Measurements from ENCODE around the gene HOOK2. TPM values are rescaled to one million over a fixed set of nuclear protein-coding genes. Genes with fewer than 3 reads are reported as not detected.
"Not testable (repeated sequence)": the region's sequence is repeated elsewhere in the genome, so short reads cannot be mapped to it uniquely, and the experiment has no call there.

Gene HOOK2
- total RNA-seq, 1 experiment from 2014 or later, result 74.2 TPM

GRCh38 chr19:12715929-12716328 lies 59.4 kb downstream of the HOOK2 start:
- Mint-ChIP-seq H3K4me3 (ENCODE audit: unreplicated experiment) (no peak overlapping the region), H3K27me3 (ENCODE audit: insufficient read depth, unreplicated experiment) (no peaks in the 10 kb centered on the region), H3K36me3 (ENCODE audit: insufficient read depth, unreplicated experiment) (peaks cover 71% of the 10 kb centered on the region), H3K4me1 (ENCODE audit: low read depth, unreplicated experiment) (no peaks in the 10 kb centered on the region), H3K27ac (ENCODE audit: unreplicated experiment) (no peak overlapping the region), H3K9me3 (ENCODE audit: unreplicated experiment) (no peaks in the 10 kb centered on the region)
- no peaks in the 10 kb centered on the region for H3K9me3 ChIP-seq
- peaks cover 7% of the 10 kb centered on the region for H3K36me3 ChIP-seq (ENCODE audit: control insufficient read depth, insufficient read depth, low read length)
- no peak overlapping the region for H3K4me3 ChIP-seq (ENCODE audit: low read depth, low read length)
- H3K4me1 ChIP-seq, result 0 out of 2 replicates have a peak, but pooled peaks cover 3% of the 10 kb centered on the region
- POLR2A ChIA-PET, result no interaction called here
- BruUV-seq (replicated peaks), result no TSS peak
- no peaks in the 10 kb centered on the region for H3K27me3 ChIP-seq (replicated peaks; ENCODE audit: control insufficient read depth, insufficient read depth, low read length)
- CTCF ChIA-PET, result no interaction called here
- TF ChIP-seq, protein P1, sequence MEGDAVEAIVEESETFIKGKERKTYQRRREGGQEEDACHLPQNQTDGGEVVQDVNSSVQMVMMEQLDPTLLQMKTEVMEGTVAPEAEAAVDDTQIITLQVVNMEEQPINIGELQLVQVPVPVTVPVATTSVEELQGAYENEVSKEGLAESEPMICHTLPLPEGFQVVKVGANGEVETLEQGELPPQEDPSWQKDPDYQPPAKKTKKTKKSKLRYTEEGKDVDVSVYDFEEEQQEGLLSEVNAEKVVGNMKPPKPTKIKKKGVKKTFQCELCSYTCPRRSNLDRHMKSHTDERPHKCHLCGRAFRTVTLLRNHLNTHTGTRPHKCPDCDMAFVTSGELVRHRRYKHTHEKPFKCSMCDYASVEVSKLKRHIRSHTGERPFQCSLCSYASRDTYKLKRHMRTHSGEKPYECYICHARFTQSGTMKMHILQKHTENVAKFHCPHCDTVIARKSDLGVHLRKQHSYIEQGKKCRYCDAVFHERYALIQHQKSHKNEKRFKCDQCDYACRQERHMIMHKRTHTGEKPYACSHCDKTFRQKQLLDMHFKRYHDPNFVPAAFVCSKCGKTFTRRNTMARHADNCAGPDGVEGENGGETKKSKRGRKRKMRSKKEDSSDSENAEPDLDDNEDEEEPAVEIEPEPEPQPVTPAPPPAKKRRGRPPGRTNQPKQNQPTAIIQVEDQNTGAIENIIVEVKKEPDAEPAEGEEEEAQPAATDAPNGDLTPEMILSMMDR (IDR thresholded peaks at IDR 0.05; ENCODE audit: insufficient read depth in 1 of 2, low read depth in 1 of 2, low read length in 1 of 2, severe bottlenecking in 1 of 2, unreplicated experiment in 1 of 2), result no peak
- no peak for DNase-seq
- intact Hi-C loops (cut with micrococcal nuclease; ENCODE audit: unreplicated experiment), result loop anchor here (2.0 kb wide), 1 partner anchor 81 kb away; no protein-coding TSS in a partner anchor

- no peak for DNase-seq
- Histone ChIP-seq H3K4me3 (ENCODE audit: low read depth, low read length) (no peak overlapping the region), H3K27me3 (replicated peaks; ENCODE audit: control insufficient read depth, insufficient read depth, low read length) (no peaks in the 10 kb centered on the region), H3K36me3 (ENCODE audit: control insufficient read depth, insufficient read depth, low read length) (peaks cover 10% of the 10 kb centered on the region), H3K9me3 (no peaks in the 10 kb centered on the region), H3K4me1 (no peaks in the 10 kb centered on the region)
- Mint-ChIP-seq H3K9me3 (ENCODE audit: unreplicated experiment) (no peaks in the 10 kb centered on the region), H3K4me3 (ENCODE audit: unreplicated experiment) (no peak overlapping the region), H3K27me3 (ENCODE audit: insufficient read depth, unreplicated experiment) (no peaks in the 10 kb centered on the region), H3K36me3 (ENCODE audit: insufficient read depth, unreplicated experiment) (peaks cover 72% of the 10 kb centered on the region), H3K4me1 (ENCODE audit: low read depth, unreplicated experiment) (no peaks in the 10 kb centered on the region), H3K27ac (ENCODE audit: unreplicated experiment) (no peak overlapping the region)
- intact Hi-C loops (cut with micrococcal nuclease; ENCODE audit: unreplicated experiment), result no loop called here
- CTCF ChIA-PET, result no interaction called here
- POLR2A ChIA-PET, result no interaction called here
- TF ChIP-seq, protein P1 (IDR thresholded peaks at IDR 0.05; ENCODE audit: insufficient read depth in 1 of 2, low read depth in 1 of 2, low read length in 1 of 2, severe bottlenecking in 1 of 2, unreplicated experiment in 1 of 2), result no peak
- BruUV-seq (replicated peaks), result no TSS peak
These were observed 60.2 kb downstream of the HOOK2 start for GRCh38 chr19:12715102-12715501.

DNA sequence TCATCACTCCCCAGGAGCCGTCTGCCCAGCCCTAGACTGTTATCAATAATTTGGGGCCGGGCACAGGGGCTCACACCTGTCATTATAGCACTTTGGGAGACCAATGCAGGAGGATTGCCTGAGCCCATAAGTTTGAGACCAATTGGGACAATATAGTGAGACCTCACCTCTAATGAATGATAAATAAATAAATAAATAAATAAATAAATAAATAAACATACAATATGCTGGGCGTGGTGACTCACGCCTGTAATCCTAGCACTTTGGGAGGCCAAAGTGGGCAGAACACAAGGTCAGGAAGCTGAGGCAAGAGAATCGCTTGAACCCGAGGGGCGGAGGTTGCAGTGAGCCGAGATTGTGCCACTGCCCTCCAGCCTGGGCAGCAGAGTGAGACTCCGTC lies 62.0 kb downstream of the HOOK2 start:
- H3K9me3 Mint-ChIP-seq (ENCODE audit: unreplicated experiment); H3K4me3 Mint-ChIP-seq (ENCODE audit: unreplicated experiment); H3K4me3 ChIP-seq (ENCODE audit: low read depth, low read length); BruUV-seq (replicated peaks); CTCF ChIA-PET; H3K4me1 ChIP-seq; DNase-seq; H3K36me3 ChIP-seq (ENCODE audit: control insufficient read depth, insufficient read depth, low read length); H3K27me3 ChIP-seq (replicated peaks; ENCODE audit: control insufficient read depth, insufficient read depth, low read length); intact Hi-C loops (cut with micrococcal nuclease; ENCODE audit: unreplicated experiment); H3K9me3 ChIP-seq; H3K27me3 Mint-ChIP-seq (ENCODE audit: insufficient read depth, unreplicated experiment); H3K4me1 Mint-ChIP-seq (ENCODE audit: low read depth, unreplicated experiment); H3K27ac Mint-ChIP-seq (ENCODE audit: unreplicated experiment); POLR2A ChIA-PET: not testable (repeated sequence)
- peaks cover 77% of the 10 kb centered on the region for H3K36me3 Mint-ChIP-seq (ENCODE audit: insufficient read depth, unreplicated experiment)

Small RNA genes lying within 50 kb of the gene (microRNA-seq; reads per million reads assigned to microRNA genes)
- not detected for gene MIR5684

Other genes with a start within 250 kb of the HOOK2 start
- 11.1 and 11.6 TPM in 2 replicates for gene ZNF564, start 224.1 kb downstream of the HOOK2 start, total RNA-seq (2022)
- 6.1 and 6.3 TPM in 2 replicates for gene ZNF490, start 164.7 kb downstream of the HOOK2 start, total RNA-seq (2022)
- gene ZNF791, start 164.6 kb downstream of the HOOK2 start, total RNA-seq (2022), result 15.2 and 18.9 TPM in 2 replicates
- 70.5 and 88.9 TPM in 2 replicates for gene MAN2B1, start 108.8 kb downstream of the HOOK2 start, total RNA-seq (2022)
- 17.5 and 20.4 TPM in 2 replicates for gene WDR83, start 108.7 kb downstream of the HOOK2 start, total RNA-seq (2022)
- gene DHPS, start 93.7 kb downstream of the HOOK2 start, total RNA-seq (2022), result 76.3 and 76.4 TPM in 2 replicates
- gene GNG14, start 87.6 kb downstream of the HOOK2 start, total RNA-seq (2022), result 0.91 TPM in 1 of 2 replicates, not detected in the other
- 8.3 and 10.6 TPM in 2 replicates for gene FBXW9, start 78.9 kb downstream of the HOOK2 start, total RNA-seq (2022)
- 87.8 and 106 TPM in 2 replicates for gene TNPO2, start 51.6 kb downstream of the HOOK2 start, total RNA-seq (2022)
- gene TRIR, start 40.9 kb downstream of the HOOK2 start, total RNA-seq (2022), result 164 and 169 TPM in 2 replicates
- 55.0 and 57.1 TPM in 2 replicates for gene GET3, start 38.1 kb downstream of the HOOK2 start, total RNA-seq (2022)
- 0.27 TPM in 1 of 2 replicates, not detected in the other for gene BEST2, start 23.8 kb downstream of the HOOK2 start, total RNA-seq (2022)
- 16.4 and 19.4 TPM in 2 replicates for gene JUNB, start 15.9 kb upstream of the HOOK2 start, total RNA-seq (2022)
- gene PRDX2, start 26.2 kb upstream of the HOOK2 start, total RNA-seq (2022), result 265 and 285 TPM in 2 replicates
- 23.9 and 25.9 TPM in 2 replicates for gene THSD8, start 26.5 kb upstream of the HOOK2 start, total RNA-seq (2022)
- gene RNASEH2A, start 31.0 kb upstream of the HOOK2 start, total RNA-seq (2022), result 30.9 and 37.6 TPM in 2 replicates
- gene RTBDN, start 59.0 kb upstream of the HOOK2 start, total RNA-seq (2022), result not detected in 2 replicates
- gene MAST1, start 63.0 kb upstream of the HOOK2 start, total RNA-seq (2022), result 0.79 and 0.91 TPM in 2 replicates
- gene DNASE2, start 105.9 kb upstream of the HOOK2 start, total RNA-seq (2022), result 3.6 and 3.8 TPM in 2 replicates
- gene KLF1, start 111.6 kb upstream of the HOOK2 start, total RNA-seq (2022), result not detected in 2 replicates
- 31.4 and 32.4 TPM in 2 replicates for gene GCDH, start 115.6 kb upstream of the HOOK2 start, total RNA-seq (2022)
- gene SYCE2, start 143.7 kb upstream of the HOOK2 start, total RNA-seq (2022), result 2.0 and 2.3 TPM in 2 replicates
- gene FARSA, start 158.2 kb upstream of the HOOK2 start, total RNA-seq (2022), result 75.9 and 88.6 TPM in 2 replicates
- 707 and 767 TPM in 2 replicates for gene CALR, start 163.1 kb upstream of the HOOK2 start, total RNA-seq (2022)
- gene RAD23A, start 170.3 kb upstream of the HOOK2 start, total RNA-seq (2022), result 102 and 112 TPM in 2 replicates
- 39.3 and 42.7 TPM in 2 replicates for gene GADD45GIP1, start 181.7 kb upstream of the HOOK2 start, total RNA-seq (2022)
- not detected in 2 replicates for gene DAND5, start 194.0 kb upstream of the HOOK2 start, total RNA-seq (2022)
- gene NFIX, start 219.9 kb upstream of the HOOK2 start, total RNA-seq (2022), result 0.35 and 0.82 TPM in 2 replicates

Measured in Caco-2 (cell line).